GM18505 (cell line): Measurements from ENCODE around the gene BLM.

ENCODE experiments used
- ATAC-seq: cut with Tn5 transposase; IDR thresholded peaks from one replicate; pipeline ENCODE4 v1.9.1; 2021; ENCODE audit not compliant: unreplicated experiment
- POLR2A ChIP-seq: IDR thresholded peaks from 4 replicates; pipeline ENCODE4 v1.6.1; 2011; ENCODE audit warnings: borderline replicate concordance; ENCODE audit not compliant: insufficient read depth, insufficient read length; ENCODE audit errors: extremely low read depth

BLM gene

DNA sequence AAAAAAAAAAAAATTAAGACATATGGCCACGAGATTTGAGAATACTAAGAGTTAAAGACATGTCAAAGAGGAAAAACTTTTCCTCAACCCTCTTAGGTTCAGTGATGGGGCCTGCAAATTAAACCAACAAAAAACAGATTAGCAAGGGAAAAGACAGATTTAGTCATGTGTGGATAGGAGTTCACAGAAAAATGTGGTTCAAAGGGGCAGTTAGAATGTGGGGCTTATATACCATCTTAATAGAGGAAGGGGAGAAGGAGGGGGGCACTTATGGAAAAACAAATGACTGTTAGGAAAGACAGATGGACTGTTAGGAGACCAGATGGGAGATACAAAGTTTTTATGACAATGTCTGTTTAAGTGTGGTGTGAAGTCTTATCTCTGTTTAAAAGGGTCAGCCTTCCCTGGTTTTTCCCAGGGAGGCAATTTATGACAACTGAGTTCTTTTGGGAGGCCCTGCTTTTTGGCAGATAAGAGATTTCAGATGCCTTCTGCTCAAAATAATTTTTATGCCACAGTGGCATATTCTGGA lies 82.6 kb downstream of the BLM start:
- no peak for TF ChIP-seq POLR2A

DNA sequence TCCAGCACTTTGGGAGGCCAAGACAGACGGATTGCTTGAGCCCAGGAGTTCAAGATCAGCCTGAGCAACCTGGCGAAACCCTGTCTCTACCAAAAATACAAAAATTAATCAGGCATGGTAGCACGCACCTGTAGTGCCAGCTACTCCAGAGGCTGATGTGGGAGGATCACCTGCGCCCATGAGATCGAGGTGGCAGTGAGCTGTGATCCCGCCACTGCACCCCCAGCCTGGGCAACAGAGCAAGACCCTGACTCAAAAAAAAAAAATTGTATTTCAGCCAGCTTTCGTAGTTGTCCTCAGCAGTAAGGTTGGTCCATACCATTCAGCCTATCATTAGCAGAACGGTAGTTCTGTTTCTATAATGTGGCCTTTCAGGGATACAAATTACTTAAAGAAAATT lies 84.7 kb downstream of the BLM start:
- no peak for ATAC-seq
- TF ChIP-seq POLR2A = no peak

More for the DNA sequence above, 82.6 kb downstream of the BLM start:
- no peak for ATAC-seq

DNA sequence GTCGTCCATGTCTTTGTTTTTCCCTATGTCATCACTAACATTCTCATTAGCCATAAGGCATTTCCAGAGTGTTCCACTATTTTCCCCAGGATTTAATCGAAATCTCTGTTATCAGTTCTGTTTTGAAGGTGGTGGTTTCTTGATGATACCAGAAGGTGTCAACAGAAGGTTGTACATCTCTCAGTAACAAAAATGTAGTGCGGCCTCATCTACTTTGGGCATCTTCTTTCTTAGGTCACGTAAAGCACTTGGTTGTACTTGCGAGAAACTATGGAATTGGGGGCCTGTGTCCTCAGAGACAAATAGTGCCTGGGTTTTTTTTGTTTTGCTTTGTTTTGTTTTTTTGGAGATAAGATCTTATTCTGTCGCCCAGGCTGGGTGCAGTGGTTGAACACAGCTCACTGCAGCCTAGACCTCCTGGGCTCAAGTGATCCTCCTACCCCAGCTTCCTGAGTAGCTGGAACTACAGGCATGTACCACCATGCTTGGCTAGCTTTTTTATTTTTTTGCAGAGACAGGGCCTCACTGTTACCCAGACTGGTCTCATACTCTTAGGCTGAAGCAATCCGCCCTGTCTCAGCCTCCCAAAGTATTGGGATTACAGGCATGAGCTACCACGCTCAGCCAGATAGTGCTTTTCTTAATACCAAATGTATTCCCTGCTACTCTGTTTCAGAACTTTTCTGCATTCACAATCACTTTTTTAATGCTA lies 90.1 kb downstream of the BLM start:
- TF ChIP-seq POLR2A = no peak
- no peak for ATAC-seq

DNA sequence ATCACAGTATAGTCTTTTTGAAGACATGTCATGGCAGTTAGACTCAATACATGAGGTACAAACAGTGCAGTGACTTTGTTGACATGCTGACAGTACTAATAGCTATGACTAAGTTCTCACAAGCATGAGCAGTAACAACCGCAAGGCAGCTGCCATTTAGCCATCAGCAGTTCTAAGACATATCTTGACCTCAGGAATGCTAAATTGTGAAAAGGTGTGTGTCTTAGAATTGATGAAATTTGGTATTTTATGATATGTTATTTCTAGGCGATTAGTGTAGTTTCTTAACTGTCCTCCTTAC lies 90.6 kb downstream of the BLM start:
- no peak for TF ChIP-seq POLR2A
- no peak for ATAC-seq

DNA sequence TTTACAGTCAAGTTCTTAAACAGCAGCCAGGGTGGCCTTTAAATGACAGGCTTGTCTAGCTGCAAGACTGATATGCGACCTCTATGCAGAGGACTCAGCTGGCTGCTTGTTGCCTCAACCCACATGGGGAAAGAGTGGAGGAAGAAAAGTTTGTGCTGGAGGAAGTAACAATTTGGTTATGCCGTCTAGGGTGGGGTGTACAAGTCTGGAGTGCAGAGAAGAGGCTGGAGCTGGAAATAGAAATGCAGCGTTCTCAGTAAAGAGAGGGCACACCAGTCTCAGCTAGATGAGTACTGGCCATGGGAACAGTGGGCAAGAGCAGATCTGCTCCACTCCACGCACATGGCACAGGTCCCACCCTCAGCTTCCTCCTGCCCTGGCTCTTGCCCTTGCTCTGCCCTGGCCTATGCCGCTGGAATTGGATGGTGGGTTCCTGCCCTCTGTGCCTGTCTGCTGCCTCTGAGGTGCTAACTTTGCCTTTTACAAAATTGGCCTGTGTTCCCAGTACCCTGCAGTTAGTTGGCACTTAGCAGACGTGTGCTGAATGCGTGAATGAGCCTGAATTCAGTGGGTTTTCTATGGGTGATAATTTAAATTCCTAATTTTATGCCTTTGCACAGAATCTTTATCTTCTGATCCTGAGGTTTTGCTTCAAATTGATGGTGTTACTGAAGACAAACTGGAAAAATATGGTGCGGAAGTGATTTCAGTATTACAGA lies 91.5 kb downstream of the BLM start:
- TF ChIP-seq POLR2A = no peak

DNA sequence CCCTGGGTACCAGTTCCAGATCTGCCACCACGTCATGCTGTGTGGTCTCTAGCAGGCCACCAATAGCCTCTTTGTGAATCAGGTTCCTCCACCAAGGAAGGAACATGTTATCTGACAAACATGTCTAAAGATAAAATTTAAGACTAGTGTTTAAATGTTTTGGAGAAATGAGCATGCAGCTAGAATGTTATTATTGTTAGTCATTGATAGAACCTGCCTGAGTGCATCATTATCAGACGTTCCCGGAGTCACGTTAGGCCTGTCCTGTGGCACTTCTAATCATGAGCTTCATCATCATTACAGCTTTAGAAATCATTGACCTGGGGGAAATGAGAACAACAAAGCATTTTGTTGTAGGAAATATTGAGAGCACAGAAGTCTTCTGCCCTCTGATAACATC lies 92.4 kb downstream of the BLM start:
- no peak for ATAC-seq

More for the DNA sequence above, 91.5 kb downstream of the BLM start:
- no peak for ATAC-seq

DNA sequence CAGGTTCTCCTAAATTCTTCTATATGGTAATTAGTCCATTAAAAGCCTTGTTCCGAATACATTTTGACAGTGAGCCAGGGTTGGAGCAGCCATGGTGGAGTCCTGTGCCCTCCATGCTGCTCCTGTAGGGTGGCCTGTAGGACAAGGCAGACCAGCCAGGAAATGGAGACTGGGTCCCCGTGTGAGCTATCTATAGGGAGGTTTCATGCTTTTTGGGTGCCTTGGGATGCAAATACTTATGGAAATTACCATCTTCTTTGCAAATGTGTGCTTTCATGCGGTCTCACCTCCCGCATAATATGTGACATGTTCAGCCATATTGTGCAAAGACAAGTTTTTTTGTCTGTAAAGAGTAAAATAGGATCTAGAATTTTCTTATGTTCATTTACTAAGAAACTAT lies 93.2 kb downstream of the BLM start:
- TF ChIP-seq POLR2A = no peak
- no peak for ATAC-seq

More for the DNA sequence above, 92.4 kb downstream of the BLM start:
- no peak for TF ChIP-seq POLR2A

DNA sequence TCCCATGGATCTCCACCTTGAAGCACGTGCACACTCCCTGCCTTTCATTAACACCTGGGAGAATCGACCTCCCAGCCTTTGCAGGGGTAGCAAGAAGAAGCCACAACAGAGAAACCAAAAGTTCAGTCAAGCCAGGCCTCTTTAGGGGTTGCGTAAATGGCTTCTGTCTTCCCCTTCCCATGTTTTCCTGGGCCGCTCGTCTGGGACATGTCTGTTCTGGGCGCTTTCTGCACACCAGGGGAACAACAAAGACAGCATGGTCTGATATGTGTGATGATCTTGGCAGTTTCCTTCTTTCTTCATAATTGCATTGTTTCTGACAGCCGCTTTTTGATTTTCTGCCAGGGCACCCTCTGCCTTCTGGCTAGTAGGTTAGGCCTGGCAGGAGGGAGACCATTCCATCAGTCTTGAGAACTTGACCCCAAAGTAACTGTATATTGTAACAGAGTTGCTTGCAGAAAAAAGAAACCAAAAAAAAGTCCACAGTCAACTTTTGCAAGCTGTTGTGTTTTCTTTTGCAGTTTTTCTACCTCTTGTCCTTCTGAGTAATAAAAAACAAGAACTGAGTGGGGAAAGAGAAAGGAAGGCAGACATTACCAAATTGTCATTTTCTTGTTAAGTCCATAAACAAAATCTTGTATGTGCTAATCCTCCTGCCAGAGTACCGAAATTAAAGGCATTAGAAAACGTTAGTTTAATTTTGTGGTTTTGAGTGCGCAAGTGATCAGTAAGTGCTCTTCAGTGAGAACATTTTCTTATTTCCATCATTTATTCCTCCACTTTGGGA lies 95.2 kb downstream of the BLM start:
- no peak for ATAC-seq
- TF ChIP-seq POLR2A = no peak

DNA sequence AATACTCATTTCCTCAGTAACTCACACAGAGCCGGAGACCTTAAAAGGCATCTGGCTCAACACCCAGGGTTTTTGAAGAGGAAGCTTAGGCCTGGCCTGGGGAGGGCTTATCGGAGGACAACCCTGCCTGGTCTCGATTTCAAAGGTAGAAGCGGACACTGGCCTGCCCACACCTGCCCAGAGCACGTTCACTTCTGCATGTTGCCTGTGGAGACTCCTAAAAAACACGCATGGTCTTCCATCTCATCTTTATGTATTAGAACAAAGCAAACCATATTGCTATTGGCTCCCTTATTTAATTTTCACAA lies 95.8 kb downstream of the BLM start:
- no peak for ATAC-seq
- no peak for TF ChIP-seq POLR2A

DNA sequence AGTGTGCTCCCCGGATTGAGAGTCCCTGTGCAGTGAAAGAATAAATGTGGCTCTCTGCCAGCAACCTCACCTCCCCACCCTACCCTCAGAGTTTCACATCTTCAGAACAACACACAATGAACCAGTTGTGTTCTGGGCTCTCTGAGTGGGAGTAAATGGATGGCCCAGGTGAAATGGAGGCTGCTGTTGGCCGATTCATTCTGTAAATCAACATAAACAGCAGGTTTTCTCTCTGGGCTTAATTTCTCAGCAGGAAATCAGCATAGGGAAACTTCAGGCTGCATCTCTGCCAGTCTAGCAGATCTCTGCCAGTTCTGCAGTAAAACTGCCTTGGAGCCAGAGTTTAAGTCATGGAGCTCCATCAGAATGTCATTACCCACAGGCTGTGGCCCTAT lies 96.6 kb downstream of the BLM start:
- ATAC-seq = no peak
- no peak for TF ChIP-seq POLR2A

DNA sequence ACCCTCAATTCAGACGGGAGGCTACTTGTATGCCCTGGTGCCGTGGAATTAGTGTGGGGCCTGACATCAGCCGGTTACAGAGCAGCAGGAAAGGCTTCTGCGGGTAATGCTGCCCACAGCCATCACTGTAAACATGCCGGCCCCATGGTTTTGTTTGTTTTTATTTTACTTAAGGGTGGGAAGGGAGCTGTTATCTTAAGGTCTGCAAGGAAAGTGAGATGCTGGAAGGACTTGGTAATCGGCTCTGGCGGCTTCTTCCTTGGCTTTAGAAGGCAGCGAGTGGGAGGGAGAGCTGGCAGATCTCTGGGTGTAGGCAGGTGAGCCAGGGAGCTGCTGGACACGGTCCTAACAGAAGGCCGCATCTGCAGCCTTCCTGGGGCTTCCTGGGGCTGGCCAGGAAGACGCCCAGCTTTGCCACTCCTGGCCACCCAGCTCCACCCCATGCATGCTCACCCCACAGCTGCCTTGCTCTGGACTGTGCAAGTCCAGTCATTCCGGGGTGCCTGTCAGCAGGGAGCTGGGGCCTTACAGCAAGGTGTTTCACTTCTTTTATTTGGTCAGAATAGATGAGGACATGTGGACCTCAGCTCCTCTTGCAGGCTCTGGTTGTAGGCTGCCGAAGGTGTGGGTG lies 97.2 kb downstream of the BLM start:
- TF ChIP-seq POLR2A = no peak
- ATAC-seq = no peak

DNA sequence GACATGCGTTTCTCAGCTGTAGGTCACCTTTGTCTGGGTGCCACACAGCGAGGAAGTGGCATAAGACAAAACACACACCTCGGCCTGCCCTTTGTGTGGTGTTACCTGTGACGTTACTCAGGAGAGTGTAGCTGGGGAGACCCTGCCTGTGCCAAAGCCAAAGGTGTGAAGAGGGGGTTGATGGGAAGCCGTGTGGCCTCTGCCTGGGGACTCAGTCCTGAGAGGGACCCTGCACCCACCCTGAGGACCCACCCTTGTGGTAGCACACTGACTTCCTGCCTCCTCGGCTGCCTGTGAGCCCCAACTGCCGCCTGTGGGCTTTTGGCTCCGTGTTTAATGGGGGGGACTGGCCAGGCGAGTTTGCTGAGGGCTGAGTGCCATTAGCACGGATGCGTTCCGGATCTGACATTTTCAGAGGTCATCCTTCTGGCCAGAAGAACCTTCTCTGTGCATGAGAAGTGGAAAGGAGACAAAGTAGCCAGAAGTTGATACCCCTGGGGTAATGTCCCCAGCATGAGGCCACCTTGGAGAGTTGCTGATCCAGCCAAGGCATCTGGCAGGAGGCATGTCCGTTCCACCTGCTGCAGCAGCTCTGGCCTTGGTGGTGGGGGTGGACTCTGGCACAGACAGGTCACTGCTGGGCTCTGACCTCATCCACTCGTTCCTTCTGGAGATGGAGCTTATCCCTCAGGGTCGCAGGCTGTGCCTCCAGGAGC lies 99.4 kb downstream of the BLM start:
- TF ChIP-seq POLR2A = no peak
- no peak for ATAC-seq
